GM12892 (cell line): ENCODE data around the gene SH2B3.
A peak's percentile ranks its signal among the peaks of the same experiment; 100 is the strongest.
"Not testable (repeated sequence)": the region's sequence is repeated elsewhere in the genome, so short reads cannot be mapped to it uniquely, and the experiment has no call there.

Source experiments
- DNase-seq: peaks from one replicate; pipeline ENCODE4 v3.0.0; 2011; ENCODE audit not compliant: insufficient read length
- FAIRE-seq: peaks from 2 replicates; lab custom pipeline; 2011; peaks lifted over from hg19 to GRCh38; lab: Jason Lieb, UNC
- POLR2A ChIP-seq: IDR thresholded peaks from 2 replicates; pipeline ENCODE4 v1.6.1; 2011; ENCODE audit warnings: low read depth, low read length, control low read depth
- POLR2AphosphoS5 ChIP-seq: IDR thresholded peaks from 2 replicates; pipeline ENCODE4 v1.6.1; 2011; ENCODE audit warnings: low read depth, low read length, control low read depth
- TAF1 ChIP-seq: IDR thresholded peaks from 2 replicates; pipeline ENCODE4 v1.6.1; 2011; ENCODE audit warnings: low read depth, mild to moderate bottlenecking, control low read depth, low read length, borderline replicate concordance

Gene SH2B3

DNA sequence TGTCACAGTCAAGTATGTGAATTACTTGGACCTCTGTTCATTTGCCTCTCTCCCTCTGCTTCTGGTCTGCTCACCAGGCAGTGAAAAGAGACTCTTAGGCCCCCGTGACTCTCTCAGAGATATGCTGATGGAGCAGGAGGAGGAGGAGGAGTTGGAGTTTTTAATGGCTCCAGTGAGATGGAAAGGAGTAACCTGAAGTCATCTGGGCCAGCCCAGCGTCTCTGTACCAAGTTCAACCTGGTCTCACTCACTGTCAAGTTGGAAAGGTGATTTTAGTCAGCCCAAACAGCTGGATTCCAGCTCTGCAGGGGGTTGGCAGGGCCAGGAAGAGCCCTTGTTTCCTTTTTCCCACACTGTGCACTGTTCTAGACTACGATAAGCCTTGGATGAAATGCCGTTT, 48.6 kb downstream of the SH2B3 start:
- DNase-seq (no peak), FAIRE-seq (no peak)
- TF ChIP-seq POLR2A (no peak), TAF1 (no peak), POLR2AphosphoS5 (no peak)

DNA sequence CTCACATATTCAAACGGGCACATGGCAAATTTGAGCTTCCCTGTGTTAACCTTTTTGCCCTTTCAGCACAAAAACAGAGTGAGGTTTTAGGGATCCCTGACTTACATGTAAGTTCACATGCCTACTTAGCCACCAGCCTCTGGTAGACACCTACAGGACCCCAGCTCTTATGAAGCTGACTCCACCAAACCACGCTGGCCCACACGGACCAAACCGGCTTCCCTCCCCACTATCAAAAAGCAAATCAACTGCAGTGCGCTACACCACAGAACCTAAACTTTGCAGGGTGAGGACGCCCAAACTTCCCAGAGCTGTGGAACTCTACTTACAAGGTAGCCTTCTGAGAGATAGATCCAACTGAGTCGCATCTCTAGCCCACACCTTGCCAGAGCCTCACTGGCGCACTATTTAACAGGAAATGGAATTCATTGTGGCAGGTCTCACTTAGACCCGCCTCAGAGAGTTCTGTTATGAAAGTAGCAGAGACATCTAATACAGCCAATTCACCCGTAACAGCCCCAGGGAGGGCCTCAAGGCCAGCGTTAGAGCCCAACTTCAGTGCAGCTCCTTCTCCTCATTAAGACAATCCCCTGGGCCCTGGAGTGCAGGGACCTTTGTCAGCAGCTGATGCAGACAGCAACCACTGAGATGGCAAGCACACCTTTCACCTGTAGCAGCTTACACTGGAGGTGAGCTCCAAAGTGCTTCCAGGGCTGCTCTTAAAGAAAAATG, 49.2 kb downstream of the SH2B3 start:
- DNase-seq (no peak), FAIRE-seq (no peak)
- TF ChIP-seq POLR2AphosphoS5 (no peak), TAF1 (no peak), POLR2A (no peak)

DNA sequence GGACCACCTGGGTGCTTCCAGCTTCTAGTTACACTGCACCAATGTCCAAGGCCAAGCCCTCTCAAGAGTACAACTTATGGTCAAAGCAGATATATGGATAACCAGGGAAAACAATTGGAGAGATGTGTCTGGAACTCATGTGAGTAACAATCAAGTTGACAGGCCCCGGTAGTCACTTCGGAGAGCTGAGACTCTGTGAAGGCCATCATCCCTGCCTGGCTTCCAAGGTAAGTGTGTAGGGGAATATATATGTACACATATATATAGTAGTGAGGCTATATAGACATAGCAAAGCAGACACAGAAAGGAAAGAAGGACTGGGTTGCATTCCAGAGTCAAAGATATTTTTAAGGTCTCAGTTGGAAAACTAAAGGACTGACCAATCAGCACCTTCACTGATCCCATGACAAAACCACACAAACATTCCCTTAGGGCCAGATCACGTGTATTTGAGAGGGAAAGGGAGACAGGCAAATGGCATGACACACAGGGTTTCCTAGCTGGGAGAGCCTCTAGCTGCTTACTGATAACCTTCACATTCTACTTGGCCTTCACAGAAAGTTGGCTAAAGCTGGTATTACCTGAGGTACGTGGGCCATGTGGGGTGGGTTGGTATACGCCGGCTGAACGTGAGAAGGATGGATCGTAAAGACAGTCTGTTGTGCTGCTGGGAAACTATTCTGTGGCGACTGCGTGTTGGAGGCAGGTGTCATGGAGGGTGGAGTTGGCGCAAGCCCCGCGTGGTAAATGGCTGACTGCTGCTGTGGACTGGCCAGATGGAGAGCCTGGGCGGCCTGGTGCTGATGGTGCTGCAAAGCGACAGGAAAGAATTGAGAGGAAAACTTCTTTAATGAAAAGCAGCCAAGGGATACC, 50.0 kb downstream of the SH2B3 start:
- DNase-seq: no peak
- FAIRE-seq: no peak
- TF ChIP-seq POLR2A (no peak), POLR2AphosphoS5 (no peak), TAF1 (no peak)

DNA sequence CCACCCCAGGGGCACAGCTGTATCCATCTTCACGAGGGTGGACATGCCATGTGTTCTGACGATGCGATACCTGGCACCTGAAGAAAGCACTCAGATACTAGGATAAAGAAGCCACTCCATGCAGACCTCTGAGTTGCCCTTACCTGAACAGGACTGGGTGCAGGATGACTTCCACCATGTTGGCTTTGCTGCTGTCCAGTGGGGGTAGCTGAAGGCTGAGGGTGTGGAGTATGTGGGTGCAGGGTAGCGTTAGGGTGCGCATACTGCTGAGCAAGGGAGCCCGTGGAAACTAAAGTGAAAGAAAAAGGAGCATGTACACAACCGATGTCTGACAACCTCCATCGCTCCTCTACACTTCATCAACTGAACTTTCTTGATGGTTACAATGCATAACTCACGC, 51.3 kb downstream of the SH2B3 start:
- TF ChIP-seq TAF1 (no peak), POLR2A (no peak), POLR2AphosphoS5 (no peak)
- DNase-seq (no peak), FAIRE-seq (no peak)

DNA sequence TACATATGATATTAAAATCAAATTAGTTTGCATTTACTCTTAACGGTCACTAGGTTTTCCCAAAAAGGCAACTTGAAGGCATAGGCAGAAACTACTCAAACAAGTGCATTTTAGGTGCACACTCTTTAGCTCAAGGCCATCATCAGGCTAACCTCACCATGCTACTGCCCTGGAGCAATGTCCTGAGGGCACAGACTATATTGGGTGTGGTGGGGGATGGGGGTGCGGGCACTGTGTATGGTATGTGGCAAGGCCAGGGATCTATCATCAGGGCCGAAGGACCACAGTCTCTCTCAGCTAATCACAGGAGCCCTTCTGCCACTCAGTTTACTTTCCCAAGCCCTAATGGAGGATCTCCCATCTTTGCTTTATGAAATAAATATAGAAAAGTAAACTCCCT, 51.9 kb downstream of the SH2B3 start:
- TF ChIP-seq TAF1 (no peak), POLR2AphosphoS5 (no peak), POLR2A (no peak)
- no peak for FAIRE-seq

DNA sequence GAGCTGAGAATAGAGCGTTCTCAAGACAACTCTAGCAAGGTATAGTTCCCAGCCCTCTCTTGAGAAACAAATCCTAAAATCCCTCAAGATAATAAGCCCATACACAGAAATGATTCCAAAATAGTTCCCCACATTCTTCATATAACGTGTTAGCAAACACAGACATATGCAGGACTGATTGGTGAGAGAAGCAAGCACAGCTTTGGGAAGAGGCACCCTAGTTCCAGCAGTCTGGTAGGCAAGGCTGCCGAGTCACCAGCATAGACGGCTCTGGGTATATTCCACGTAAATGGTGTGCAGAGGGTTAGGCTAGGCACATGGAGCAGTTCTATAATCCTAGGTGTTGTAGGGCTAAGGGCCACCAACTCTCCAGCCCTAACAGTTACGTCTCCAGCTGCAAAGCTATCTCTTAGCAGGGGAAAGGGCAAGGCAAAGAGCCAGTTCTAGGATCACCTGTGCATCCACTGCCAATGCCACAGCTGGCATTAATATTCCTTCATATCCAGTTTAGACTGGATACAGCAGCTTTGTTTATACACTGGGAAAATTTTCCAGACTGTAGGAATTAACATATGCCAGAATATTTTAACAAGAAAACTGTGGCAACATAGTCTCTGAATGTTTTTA, 52.9 kb downstream of the SH2B3 start:
- DNase-seq (no peak), FAIRE-seq (no peak)
- no peak for TF ChIP-seq TAF1

More for the DNA sequence above, 51.9 kb downstream of the SH2B3 start:
- DNase-seq: no peak

DNA sequence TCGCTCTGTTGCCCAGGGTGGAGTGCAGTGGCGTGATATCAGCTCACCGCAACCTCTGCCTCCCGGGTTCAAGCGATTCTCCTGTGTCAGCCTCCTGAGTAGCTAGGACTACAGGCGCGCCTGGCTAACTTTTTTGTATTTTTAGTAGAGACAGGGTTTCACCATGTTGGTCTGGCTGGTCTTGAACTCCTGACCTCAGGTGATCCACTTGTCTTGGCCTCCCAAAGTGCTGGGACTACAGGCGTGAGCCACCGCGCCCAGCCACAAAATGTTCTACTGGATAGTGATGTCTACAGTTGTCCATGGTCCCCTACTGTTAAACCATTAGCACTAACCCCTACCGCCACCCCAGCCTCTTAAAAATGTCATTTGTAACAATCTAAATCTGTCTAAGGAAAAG, 54.4 kb downstream of the SH2B3 start:
- not testable (repeated sequence) for DNase-seq, FAIRE-seq

DNA sequence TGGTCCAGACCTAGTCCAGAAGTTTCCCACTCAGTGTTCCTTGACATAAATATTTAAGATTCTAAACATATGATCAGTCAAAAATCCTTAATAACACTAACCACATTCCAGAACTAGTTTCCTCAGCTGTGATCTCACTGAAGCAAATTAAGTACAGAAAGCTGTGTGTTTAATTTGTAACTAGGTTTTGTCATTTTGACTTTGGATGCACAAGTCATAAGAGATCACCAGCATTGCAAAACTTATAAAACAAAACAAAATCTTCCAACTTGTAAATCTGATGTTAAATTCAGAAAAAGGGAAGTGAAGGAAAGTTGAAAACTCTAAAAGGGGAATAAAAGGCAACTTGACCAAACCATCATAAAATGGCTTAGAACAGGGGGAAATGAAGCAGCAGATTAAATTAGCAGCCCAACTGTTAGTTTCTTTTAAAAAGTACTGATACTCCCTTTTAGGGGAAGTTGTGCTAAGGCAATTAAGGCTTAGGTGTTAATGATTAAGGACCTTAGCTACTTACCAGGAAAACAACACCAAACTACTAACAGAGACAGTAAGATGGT, 56.6 kb downstream of the SH2B3 start:
- no peak for DNase-seq
- no peak for TF ChIP-seq POLR2A
- no peak for TF ChIP-seq POLR2AphosphoS5
- TF ChIP-seq TAF1: no peak
- no peak for FAIRE-seq

DNA sequence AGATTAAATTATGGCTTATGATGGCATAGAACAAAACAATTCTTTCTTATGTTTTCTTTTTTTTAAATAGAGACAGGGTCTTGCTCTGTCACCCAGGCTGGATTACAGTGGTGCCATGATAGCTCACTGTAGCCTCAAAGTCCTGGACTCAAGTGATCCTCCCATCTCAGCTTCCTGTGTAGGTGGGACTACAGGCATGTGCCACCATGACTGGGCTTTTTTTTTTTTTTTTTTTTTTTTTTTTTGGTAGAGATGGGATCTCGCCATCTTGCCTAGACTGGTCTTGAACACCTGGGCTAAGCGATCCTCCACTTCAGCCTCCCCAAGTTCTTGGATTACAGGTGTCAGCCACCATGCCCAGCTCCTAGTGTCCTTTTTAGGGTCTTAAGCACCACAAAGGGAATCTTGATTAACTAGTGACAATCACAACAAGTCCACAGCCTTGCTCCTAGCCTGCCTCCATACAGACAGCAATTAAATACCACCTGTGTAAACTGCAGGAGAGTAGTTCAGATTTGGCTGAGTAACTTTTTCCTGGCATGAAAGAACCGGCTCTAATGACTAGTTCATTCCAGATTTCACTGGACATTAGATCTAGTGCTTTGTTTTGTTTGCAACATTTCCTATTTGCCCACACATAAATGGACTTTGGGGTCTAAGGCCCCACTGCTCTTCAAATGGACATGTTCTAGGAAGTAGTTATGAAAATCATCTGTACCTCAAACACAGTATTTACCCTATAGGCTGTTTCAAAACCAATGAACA, 61.6 kb downstream of the SH2B3 start:
- DNase-seq (no peak), FAIRE-seq (peak; percentile 48)
- TF ChIP-seq POLR2AphosphoS5: no peak
- no peak for TF ChIP-seq TAF1
- no peak for TF ChIP-seq POLR2A

DNA sequence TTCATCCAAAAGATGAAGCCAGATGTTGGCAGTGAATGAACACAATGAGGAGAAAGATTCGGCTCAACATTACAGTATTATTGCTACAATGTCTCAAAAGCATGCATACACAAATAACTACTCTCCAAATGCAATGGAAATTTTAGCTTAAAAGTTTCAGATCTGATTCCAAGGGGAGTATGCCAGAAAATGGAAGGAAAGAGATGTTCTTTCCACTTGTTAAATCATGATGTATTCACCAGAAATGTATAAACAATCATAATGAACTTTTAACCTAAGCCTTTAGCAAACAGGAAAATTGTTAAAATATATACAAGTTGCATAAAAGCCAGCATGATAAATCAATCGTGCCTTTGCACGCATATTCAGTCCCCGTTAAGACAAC, 62.1 kb downstream of the SH2B3 start:
- DNase-seq (no peak), FAIRE-seq (no peak)
- TF ChIP-seq POLR2A (no peak), POLR2AphosphoS5 (no peak)

DNA sequence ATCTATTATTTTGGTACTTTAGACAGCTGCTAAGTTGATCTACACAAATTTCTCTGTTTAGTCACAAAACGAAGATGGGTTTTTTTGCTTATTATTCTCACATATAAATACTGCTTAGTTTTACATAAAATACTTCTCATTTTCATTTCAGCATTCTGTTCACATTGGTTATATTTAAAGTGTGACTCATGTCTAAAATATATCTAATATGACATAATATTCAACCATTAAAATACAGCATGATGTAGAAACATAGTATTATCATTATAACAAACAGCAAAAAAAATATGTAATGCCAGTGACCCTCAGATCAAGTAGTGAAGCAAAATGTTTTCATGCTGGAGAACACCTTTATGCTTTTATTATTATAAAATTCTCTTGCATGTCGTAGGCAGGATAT, 63.7 kb downstream of the SH2B3 start:
- FAIRE-seq: no peak
- DNase-seq: no peak
- TF ChIP-seq POLR2A (no peak), TAF1 (no peak)
